Common myeloid progenitor, CD34-positive (primary cell): Measurements from ENCODE around the gene GET3.

Experiments
- CTCF ChIA-PET: fragments of 350-600 bp; sonication (Branson Sonifier 250); formaldehyde crosslinking; loops from one replicate; lab custom pipeline; 2021; ENCODE audit warnings: antibody characterized with exemption; lab: Charles Lee
- POLR2A ChIA-PET: fragments of 350-600 bp; sonication (Branson Sonifier 250); formaldehyde crosslinking; loops from one replicate; lab custom pipeline; 2021; ENCODE audit warnings: antibody characterized with exemption; lab: Charles Lee
- DNase-seq, 3 donors: peaks; one replicate each; pipeline versions ENCODE4 v3.0.0 to v3.0.0-alpha.2; 2013
- H3K27ac ChIP-seq, 2 experiments: 1 replicate in 1 of 2; 2 replicates in 1 of 2; pipeline ENCODE4 v1.7.0; 2013; ENCODE audit warnings: inconsistent platforms in 2 of 2, low read length in 2 of 2, mild to moderate bottlenecking in 2 of 2, low read depth in 1 of 2, moderate library complexity in 1 of 2; ENCODE audit not compliant: severe bottlenecking in 2 of 2, insufficient read depth in 1 of 2, poor library complexity in 1 of 2
- H3K27me3 ChIP-seq, 5 experiments: replicated peaks in 2 of 5; 1 replicate in 3 of 5; 2 replicates in 2 of 5; pipeline versions ENCODE4 v1.6.1 to v1.7.0; 2013; ENCODE audit warnings: low read length in 4 of 5, mild to moderate bottlenecking in 2 of 5, moderate library complexity in 2 of 5, inconsistent platforms in 1 of 5; ENCODE audit not compliant: insufficient read depth in 5 of 5, control insufficient read depth in 4 of 5
- H3K36me3 ChIP-seq, 4 experiments: 1 replicate in 2 of 4; 2 replicates in 2 of 4; pipeline versions ENCODE4 v1.6.1 to v1.7.0; 2013; ENCODE audit warnings: low read length in 3 of 4, control low read depth in 1 of 4, mild to moderate bottlenecking in 1 of 4; ENCODE audit not compliant: control insufficient read depth in 4 of 4, insufficient read depth in 4 of 4
- H3K4me1 ChIP-seq, 4 experiments: 1 replicate in 3 of 4; 2 replicates in 1 of 4; pipeline versions ENCODE4 v1.6.1 to v1.7.1; 2013; ENCODE audit warnings: low read length in 3 of 4, mild to moderate bottlenecking in 3 of 4, control low read depth in 1 of 4, inconsistent platforms in 1 of 4, moderate library complexity in 1 of 4; ENCODE audit not compliant: control insufficient read depth in 4 of 4, insufficient read depth in 4 of 4; ENCODE audit errors: control extremely low read depth in 1 of 4
- H3K4me3 ChIP-seq, 7 experiments: 1 replicate in 4 of 7; 2 replicates in 3 of 7; pipeline versions ENCODE4 v1.5.1 to v1.7.0; 2013; ENCODE audit warnings: mild to moderate bottlenecking in 7 of 7, low read length in 6 of 7, moderate library complexity in 6 of 7, inconsistent platforms in 2 of 7, low read depth in 2 of 7, control low read depth in 1 of 7; ENCODE audit not compliant: insufficient read depth in 4 of 7, control insufficient read depth in 1 of 7; ENCODE audit errors: extremely low read depth in 1 of 7
- H3K9me3 ChIP-seq, 5 experiments: 1 replicate in 4 of 5; 2 replicates in 1 of 5; pipeline versions ENCODE4 v1.6.1 to v1.7.1; 2013; ENCODE audit warnings: low read length in 4 of 5, mild to moderate bottlenecking in 2 of 5, inconsistent platforms in 1 of 5, low read depth in 1 of 5, moderate library complexity in 1 of 5; ENCODE audit not compliant: control insufficient read depth in 4 of 5, insufficient read depth in 2 of 5; ENCODE audit errors: control extremely low read depth in 1 of 5
- WGBS: methylation state at CpG from one replicate; pipeline ENCODE4 v1.1.5; 2013; ENCODE audit not compliant: insufficient coverage; 5-methylcytosine and 5-hydroxymethylcytosine counted together

Gene GET3

DNA sequence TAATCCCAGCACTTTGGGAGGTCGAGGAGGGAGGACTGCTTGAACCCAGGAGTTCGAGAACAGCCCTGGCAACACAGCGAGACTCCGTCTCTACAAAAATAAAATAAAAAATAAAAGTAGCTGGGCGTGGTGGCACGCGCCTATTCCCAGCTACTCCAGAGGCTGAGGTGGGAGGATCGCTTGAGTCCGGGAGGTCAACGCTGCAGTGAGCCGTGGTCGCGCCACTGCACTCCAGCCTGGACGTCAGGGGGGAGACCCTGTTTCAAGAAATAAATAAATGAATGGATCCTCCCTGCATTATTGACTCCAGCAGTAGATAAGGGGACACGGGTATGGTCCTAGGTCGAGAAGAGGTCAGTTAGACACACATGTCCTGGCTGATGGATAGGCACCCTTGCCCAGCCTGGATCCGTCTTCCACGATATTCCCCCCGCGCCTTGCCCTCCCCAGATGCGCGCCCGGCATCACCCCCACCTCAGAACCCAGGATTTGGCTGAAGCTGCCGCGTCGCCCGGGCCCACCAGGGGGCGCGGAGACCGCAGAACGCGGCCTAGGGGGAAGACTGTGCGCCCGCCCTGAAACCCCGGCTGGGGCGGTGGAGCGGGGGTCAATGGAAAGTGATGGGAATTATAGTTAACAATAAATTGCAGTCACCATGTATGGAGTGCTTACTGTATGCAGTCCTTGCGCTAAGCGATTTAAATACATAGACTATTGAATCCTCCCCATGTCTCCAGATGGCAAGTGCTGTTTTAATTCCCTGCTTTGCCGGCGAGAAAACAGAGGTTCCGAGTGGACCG, 40.1 kb downstream of the GET3 start:
- WGBS = 22% methylated on average over 17 of the region's 43 CpGs
- peak overlapping the region; percentile 27 to 90 (median 74) for H3K4me3 ChIP-seq
- peak; percentile 71 to 80 (median 79) for DNase-seq
- peak overlapping the region in 1 of 2 experiments; percentile 77 for H3K27ac ChIP-seq
- no peaks in the 10 kb centered on the region for H3K27me3 ChIP-seq
- no peaks in the 10 kb centered on the region for H3K36me3 ChIP-seq
- POLR2A ChIA-PET = interaction anchor here (0.6 to 7.4 kb wide), 6 partner anchors 12 to 375 kb away, joined by 3 to 198 read pairs (median 3); partner anchors contain the start of genes JUNB, PRDX2 and THSD8
- H3K9me3 ChIP-seq = no peaks in the 10 kb centered on the region
- CTCF ChIA-PET = interaction anchor here (0.8 to 39.0 kb wide), 10 partner anchors 8 to 81 kb away, joined by 3 to 776 read pairs (median 8); partner anchors contain the start of genes FBXW9, GET3, JUNB and PRDX2
- peaks cover 5 to 52% (median 51%) of the 10 kb centered on the region in 4 experiments for H3K4me1 ChIP-seq

GRCh38 chr19:12778017-12778904, 41.0 kb downstream of the GET3 start:
- CTCF ChIA-PET = interaction anchor here (0.6 to 39.0 kb wide), 6 partner anchors 7 to 545 kb away, joined by 3 to 776 read pairs (median 28); partner anchors contain the start of genes GET3, JUNB, PRDX2 and THSD8
- POLR2A ChIA-PET = interaction anchor here (0.6 to 7.4 kb wide), 5 partner anchors 13 to 374 kb away, joined by 3 to 198 read pairs (median 3); partner anchors contain the start of genes JUNB, PRDX2 and THSD8

DNA sequence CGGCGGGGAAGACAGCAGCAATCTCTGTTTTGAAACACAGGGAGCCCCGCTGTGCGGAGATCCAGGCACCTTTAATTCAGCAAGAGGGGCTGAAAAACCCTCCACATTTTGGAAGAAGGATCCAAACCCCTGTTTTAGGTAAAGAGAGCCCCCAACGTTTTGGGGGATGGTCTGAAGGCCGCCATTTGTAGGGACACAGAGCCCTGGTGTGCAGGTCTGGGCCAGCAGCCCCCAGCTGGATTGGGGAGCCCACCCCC, 41.5 kb downstream of the GET3 start:
- H3K36me3 ChIP-seq = no peaks in the 10 kb centered on the region
- H3K9me3 ChIP-seq = no peaks in the 10 kb centered on the region
- H3K4me3 ChIP-seq = peak overlapping the region in 5 of 7 experiments; percentile 20 to 90 (median 77)
- H3K27me3 ChIP-seq = no peaks in the 10 kb centered on the region
- ChIA-PET CTCF (interaction anchor here (0.6 to 39.0 kb wide), 4 partner anchors 9 to 545 kb away, joined by 3 to 776 read pairs (median 330); partner anchors contain the start of genes GET3, JUNB, PRDX2 and THSD8), POLR2A (interaction anchor here (7.4 kb wide), 1 partner anchor 12 kb away, joined by 198 read pairs; the partner anchor contains the start of gene JUNB)
- peaks cover 8 to 65% (median 62%) of the 10 kb centered on the region in 4 experiments for H3K4me1 ChIP-seq
- H3K27ac ChIP-seq = peak overlapping the region in 1 of 2 experiments; percentile 77
- WGBS = 71% methylated on average over 3 of the region's 6 CpGs
- DNase-seq = no peak

More at GRCh38 chr19:12778017-12778904, 41.0 kb downstream of the GET3 start:
- Histone ChIP-seq H3K4me3 (peak overlapping the region; percentile 27 to 90 (median 74)), H3K27me3 (no peaks in the 10 kb centered on the region), H3K27ac (peak overlapping the region in 1 of 2 experiments; percentile 77), H3K9me3 (no peaks in the 10 kb centered on the region), H3K36me3 (no peaks in the 10 kb centered on the region), H3K4me1 (peaks cover 5 to 60% (median 58%) of the 10 kb centered on the region in 4 experiments)
- WGBS = 6% methylated on average over 40 of the region's 44 CpGs
- DNase-seq = peak in 2 of 3 donors; percentile 55 to 67

DNA sequence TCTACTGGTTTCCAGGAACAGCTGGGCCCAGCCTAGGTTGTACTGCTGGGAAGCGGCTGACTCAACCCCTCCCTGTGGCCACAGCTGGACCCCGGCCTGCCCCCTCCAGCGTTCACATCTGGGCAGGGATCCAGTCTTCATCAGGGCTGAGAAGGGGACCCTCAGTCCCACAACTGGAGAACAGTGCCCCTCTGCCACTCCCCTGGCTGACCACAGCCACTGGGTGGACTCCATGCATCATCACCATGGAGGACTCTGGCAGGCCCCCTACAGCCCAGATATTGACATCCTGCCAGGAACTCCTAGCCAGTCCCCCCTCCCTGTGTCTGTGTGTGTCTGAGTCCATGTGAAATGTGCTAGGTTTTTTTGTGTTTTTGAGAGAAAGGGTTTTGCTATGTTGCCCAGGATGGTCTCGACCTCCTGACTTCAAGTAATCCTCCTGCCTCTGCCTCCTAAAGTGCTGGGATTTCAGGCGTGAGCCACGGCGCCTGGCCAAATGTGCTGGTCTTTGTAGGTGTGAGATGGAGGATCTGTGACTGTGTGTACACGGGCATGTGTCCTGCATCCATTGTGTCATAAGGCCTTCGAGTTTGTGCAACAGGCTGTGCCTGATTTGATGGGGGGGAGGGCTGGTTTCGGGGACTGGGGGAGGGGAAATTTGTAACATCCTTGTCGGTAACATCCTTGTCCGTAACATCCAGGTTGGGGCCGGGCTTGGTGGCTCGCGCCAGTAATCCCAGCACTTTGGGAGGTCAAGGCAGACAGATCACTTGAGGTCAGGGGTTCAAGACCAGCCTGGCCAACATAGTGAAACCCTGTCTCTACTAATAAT, 42.1 kb downstream of the GET3 start:
- ChIA-PET POLR2A (interaction anchor here (5.9 to 7.4 kb wide), 2 partner anchors 12 to 13 kb away, joined by 79 to 198 read pairs; partner anchors contain the start of gene JUNB), CTCF (interaction anchor here (4.5 to 39.0 kb wide), 3 partner anchors 9 to 50 kb away, joined by 47 to 776 read pairs (median 612); partner anchors contain the start of genes GET3, JUNB, PRDX2 and THSD8)
- Histone ChIP-seq H3K4me3 (peak overlapping the region in 3 of 7 experiments; percentile 77 to 90 (median 83)), H3K27ac (peak overlapping the region in 1 of 2 experiments; percentile 77), H3K9me3 (no peaks in the 10 kb centered on the region), H3K4me1 (peaks cover 10 to 71% (median 67%) of the 10 kb centered on the region in 4 experiments), H3K36me3 (no peaks in the 10 kb centered on the region), H3K27me3 (no peaks in the 10 kb centered on the region)
- 81% methylated on average over 10 of the region's 15 CpGs for WGBS
- DNase-seq = peak in 1 of 3 donors; percentile 46

- no peaks in the 10 kb centered on the region for H3K27me3 ChIP-seq
- H3K4me3 ChIP-seq = peak overlapping the region; percentile 39 to 81 (median 65)
- no peaks in the 10 kb centered on the region for H3K9me3 ChIP-seq
- no peak for DNase-seq
- WGBS = under 1% methylated on average over 10 of the region's 12 CpGs
- H3K36me3 ChIP-seq = no peaks in the 10 kb centered on the region
- CTCF ChIA-PET = interaction anchor here (29.7 kb wide), 1 partner anchor 16 kb away, joined by 612 read pairs; the partner anchor contains the start of genes JUNB, PRDX2 and THSD8
- POLR2A ChIA-PET = interaction anchor here (0.8 to 5.9 kb wide), 2 partner anchors 10 to 108 kb away, joined by 4 to 79 read pairs; partner anchors contain the start of gene JUNB
- H3K27ac ChIP-seq = peak overlapping the region; percentile 77 to 85
- H3K4me1 ChIP-seq = peaks cover 25 to 88% (median 86%) of the 10 kb centered on the region in 4 experiments
Observed at GRCh38 chr19:12782174-12782423, 44.8 kb downstream of the GET3 start.
